Measurements from ENCODE around the gene ZSCAN4.

The ZSCAN4 gene

GRCh38 chr19:57632987-57633831 lies 35.5 kb upstream of the ZSCAN4 start, which contains the start of gene ZNF211:
Gene ZNF211 (plus strand): TSS chr19:57633168. CDS start chr19:57633347, 179 bp downstream.
- peak within 1 kb of the TSS; percentile 94 for H2AFZ ChIP-seq (ENCODE audit: low read depth, low read length, severe bottlenecking)
- H3K27me3 ChIP-seq (ENCODE audit: low read length), result no peaks in the 10 kb centered on the region
- H3K79me2 ChIP-seq (ENCODE audit: insufficient read depth, low read length), result no peaks in the 10 kb centered on the region
- H3K36me3 ChIP-seq (ENCODE audit: low read length), result peaks cover 32% of the 10 kb centered on the region
- H4K20me1 ChIP-seq (ENCODE audit: low read depth, low read length), result no peaks in the 10 kb centered on the region
- H3K9me2 ChIP-seq (replicated peaks; ENCODE audit: insufficient read depth, low read length), result no peaks in the 10 kb centered on the region
- no peaks in the 10 kb centered on the region for H3F3A ChIP-seq (ENCODE audit: insufficient read depth)
- TF ChIP-seq, protein P1, sequence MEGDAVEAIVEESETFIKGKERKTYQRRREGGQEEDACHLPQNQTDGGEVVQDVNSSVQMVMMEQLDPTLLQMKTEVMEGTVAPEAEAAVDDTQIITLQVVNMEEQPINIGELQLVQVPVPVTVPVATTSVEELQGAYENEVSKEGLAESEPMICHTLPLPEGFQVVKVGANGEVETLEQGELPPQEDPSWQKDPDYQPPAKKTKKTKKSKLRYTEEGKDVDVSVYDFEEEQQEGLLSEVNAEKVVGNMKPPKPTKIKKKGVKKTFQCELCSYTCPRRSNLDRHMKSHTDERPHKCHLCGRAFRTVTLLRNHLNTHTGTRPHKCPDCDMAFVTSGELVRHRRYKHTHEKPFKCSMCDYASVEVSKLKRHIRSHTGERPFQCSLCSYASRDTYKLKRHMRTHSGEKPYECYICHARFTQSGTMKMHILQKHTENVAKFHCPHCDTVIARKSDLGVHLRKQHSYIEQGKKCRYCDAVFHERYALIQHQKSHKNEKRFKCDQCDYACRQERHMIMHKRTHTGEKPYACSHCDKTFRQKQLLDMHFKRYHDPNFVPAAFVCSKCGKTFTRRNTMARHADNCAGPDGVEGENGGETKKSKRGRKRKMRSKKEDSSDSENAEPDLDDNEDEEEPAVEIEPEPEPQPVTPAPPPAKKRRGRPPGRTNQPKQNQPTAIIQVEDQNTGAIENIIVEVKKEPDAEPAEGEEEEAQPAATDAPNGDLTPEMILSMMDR (IDR thresholded peaks at IDR 0.05; ENCODE audit: insufficient read depth, low read length, poor library complexity, severe bottlenecking), result no peak
- TF ChIP-seq EZH2phosphoT487 (conservative IDR thresholded peaks at IDR 0.05; ENCODE audit: low read length), result no peak
- H3K27ac ChIP-seq (ENCODE audit: low read depth, low read length), result no peak within 1 kb of the TSS
- H3K4me2 ChIP-seq (ENCODE audit: low read depth, low read length, poor library complexity, severe bottlenecking), result peak within 1 kb of the TSS; percentile 55
- H3K4me3 ChIP-seq (ENCODE audit: insufficient read depth, low read length, poor library complexity, severe bottlenecking), result peak within 1 kb of the TSS; percentile 81
- peak within 1 kb of the TSS; percentile 71 for H3K9ac ChIP-seq (ENCODE audit: low read length)
- peaks cover 14% of the 10 kb centered on the region for H3K9me3 ChIP-seq (ENCODE audit: insufficient read depth, low read length)

DNA sequence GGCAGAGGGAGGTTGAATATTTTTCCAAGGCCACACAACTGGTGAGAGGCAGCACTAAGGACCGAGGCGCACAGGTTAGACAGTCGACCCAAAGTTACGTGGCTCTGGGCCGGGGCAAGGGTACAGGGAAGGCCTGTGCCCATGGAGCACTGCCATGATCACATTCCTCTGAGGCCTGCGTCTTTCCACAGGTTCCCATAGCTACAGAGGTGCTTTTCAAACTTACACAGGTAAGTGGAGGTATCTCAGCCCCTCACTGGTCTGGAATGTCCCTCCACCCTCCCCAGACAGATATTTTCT lies 35.0 kb upstream of the ZSCAN4 start:
- Histone ChIP-seq H3K9me3 (ENCODE audit: insufficient read depth, low read length) (peaks cover 17% of the 10 kb centered on the region), H2AFZ (ENCODE audit: low read depth, low read length, severe bottlenecking) (no peak overlapping the region), H3K9me2 (replicated peaks; ENCODE audit: insufficient read depth, low read length) (no peaks in the 10 kb centered on the region), H3K27ac (ENCODE audit: low read depth, low read length) (no peak overlapping the region), H3K4me2 (ENCODE audit: low read depth, low read length, poor library complexity, severe bottlenecking) (peak overlapping the region; percentile 55), H3K27me3 (ENCODE audit: low read length) (no peaks in the 10 kb centered on the region), H3K4me3 (ENCODE audit: insufficient read depth, low read length, poor library complexity, severe bottlenecking) (peak overlapping the region; percentile 81), H4K20me1 (ENCODE audit: low read depth, low read length) (no peaks in the 10 kb centered on the region), H3K79me2 (ENCODE audit: insufficient read depth, low read length) (no peaks in the 10 kb centered on the region), H3K9ac (ENCODE audit: low read length) (peak overlapping the region; percentile 71), H3K36me3 (ENCODE audit: low read length) (peaks cover 37% of the 10 kb centered on the region), H3F3A (ENCODE audit: insufficient read depth) (no peaks in the 10 kb centered on the region)
- TF ChIP-seq, protein P1 (IDR thresholded peaks at IDR 0.05; ENCODE audit: insufficient read depth, low read length, poor library complexity, severe bottlenecking), result no peak
- no peak for TF ChIP-seq EZH2phosphoT487 (conservative IDR thresholded peaks at IDR 0.05; ENCODE audit: low read length)

DNA sequence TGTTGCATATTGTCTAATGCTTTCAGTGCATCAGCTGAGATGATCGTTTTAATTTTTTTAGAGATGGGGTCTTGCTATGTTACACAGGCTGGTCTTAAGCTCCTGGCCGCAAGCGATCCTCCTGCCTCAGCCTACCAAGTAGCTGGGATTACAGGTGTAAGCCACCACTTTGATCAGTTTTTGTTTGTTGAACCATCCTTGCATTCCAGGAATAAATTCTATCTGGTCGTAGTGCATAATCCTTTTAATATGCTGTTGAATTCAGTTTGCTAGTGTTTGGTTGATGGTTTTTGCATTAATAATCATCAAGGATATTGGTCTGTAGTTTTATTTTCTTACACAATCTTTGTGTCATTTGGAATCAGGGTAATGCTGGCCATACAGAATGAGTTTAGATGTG lies 31.4 kb upstream of the ZSCAN4 start:
- no peak overlapping the region for H3K27ac ChIP-seq (ENCODE audit: low read depth, low read length)
- no peak overlapping the region for H3K9ac ChIP-seq (ENCODE audit: low read length)
- H3F3A ChIP-seq (ENCODE audit: insufficient read depth), result no peaks in the 10 kb centered on the region
- H3K4me3 ChIP-seq (ENCODE audit: insufficient read depth, low read length, poor library complexity, severe bottlenecking), result no peak overlapping the region
- H2AFZ ChIP-seq (ENCODE audit: low read depth, low read length, severe bottlenecking), result no peak overlapping the region
- no peak overlapping the region for H3K4me2 ChIP-seq (ENCODE audit: low read depth, low read length, poor library complexity, severe bottlenecking)
- H4K20me1 ChIP-seq (ENCODE audit: low read depth, low read length), result no peaks in the 10 kb centered on the region
- H3K36me3 ChIP-seq (ENCODE audit: low read length), result peaks cover 66% of the 10 kb centered on the region
- H3K9me2 ChIP-seq (replicated peaks; ENCODE audit: insufficient read depth, low read length), result no peaks in the 10 kb centered on the region
- no peaks in the 10 kb centered on the region for H3K79me2 ChIP-seq (ENCODE audit: insufficient read depth, low read length)
- peaks cover 28% of the 10 kb centered on the region for H3K9me3 ChIP-seq (ENCODE audit: insufficient read depth, low read length)
- H3K27me3 ChIP-seq (ENCODE audit: low read length), result no peaks in the 10 kb centered on the region
- TF ChIP-seq, protein P1 (IDR thresholded peaks at IDR 0.05; ENCODE audit: insufficient read depth, low read length, poor library complexity, severe bottlenecking), result no peak
- no peak for TF ChIP-seq EZH2phosphoT487 (conservative IDR thresholded peaks at IDR 0.05; ENCODE audit: low read length)
